SK-N-MC (cell line): ENCODE measurements around the gene RTCB.

Experiments used
- EZH2 ChIP-seq: fragments of 200-600 bp; sonication (generic); IDR thresholded peaks from one replicate; pipeline ENCODE4 v1.6.1; 2017; ENCODE audit warnings: antibody characterized with exemption
- FOXP2 ChIP-seq: optimal IDR thresholded peaks from 2 replicates; pipeline ENCODE3; 2011; ENCODE audit warnings: mild to moderate bottlenecking, moderate library complexity; ENCODE audit not compliant: insufficient read depth; ENCODE audit errors: extremely low read length, control extremely low read depth
- POLR2AphosphoS5 ChIP-seq: IDR thresholded peaks from 2 replicates; pipeline ENCODE4 v1.6.1; 2012; ENCODE audit warnings: mild to moderate bottlenecking, low read depth, low read length, borderline replicate concordance

DNA sequence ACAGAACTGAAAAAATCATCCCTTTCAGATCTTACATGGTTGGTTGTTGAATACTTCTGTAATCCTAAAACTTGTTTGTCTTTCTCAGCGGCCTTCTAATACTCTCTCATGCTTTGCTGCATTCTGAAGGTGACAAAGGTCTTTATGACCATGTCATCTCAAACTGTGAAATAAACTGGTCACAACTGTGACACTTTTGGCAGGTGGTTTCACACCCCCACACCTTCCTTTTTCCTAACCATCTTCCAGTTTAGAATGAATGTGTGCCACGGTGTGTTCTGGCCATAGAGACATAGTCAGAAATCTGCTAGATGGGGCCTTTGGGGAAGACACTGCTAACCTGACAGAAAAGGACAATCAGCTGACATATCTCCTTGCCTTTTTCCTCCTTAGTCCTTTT is 69.1 kb downstream of the RTCB start:
- TF ChIP-seq EZH2 (no peak), POLR2AphosphoS5 (no peak), FOXP2 (no peak)
